ENCODE data around the gene NLE1. TPM values are rescaled to one million over a fixed set of nuclear protein-coding genes. Genes with fewer than 3 reads are reported as not detected.
A peak's percentile ranks its signal among the peaks of the same experiment; 100 is the strongest.
"Not testable (repeated sequence)": the region's sequence is repeated elsewhere in the genome, so short reads cannot be mapped to it uniquely, and the experiment has no call there.

Gene NLE1
- total and polyA plus RNA-seq, 12 donors: 1.8 to 7.5 (median 4.2) TPM

DNA sequence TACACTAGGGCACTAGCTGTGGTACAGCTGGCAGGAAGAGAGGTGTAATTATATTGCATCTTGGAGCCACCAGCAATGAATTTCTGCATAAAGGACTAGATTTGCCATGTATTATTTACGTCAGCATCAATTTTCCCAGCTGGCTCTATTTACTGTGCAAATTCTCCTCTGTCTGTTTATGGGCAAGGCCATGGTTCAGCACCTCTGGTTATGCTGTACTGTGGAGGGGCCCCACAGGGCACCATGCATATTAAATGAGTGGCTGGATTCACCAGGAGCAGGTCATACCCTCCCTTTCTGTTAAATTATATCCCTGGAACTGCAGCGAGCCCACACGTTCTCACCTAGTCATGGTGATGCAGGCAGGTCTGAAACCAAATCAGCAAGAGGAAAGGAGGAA is 42.2 kb downstream of the NLE1 start:
- no peak for ATAC-seq

DNA sequence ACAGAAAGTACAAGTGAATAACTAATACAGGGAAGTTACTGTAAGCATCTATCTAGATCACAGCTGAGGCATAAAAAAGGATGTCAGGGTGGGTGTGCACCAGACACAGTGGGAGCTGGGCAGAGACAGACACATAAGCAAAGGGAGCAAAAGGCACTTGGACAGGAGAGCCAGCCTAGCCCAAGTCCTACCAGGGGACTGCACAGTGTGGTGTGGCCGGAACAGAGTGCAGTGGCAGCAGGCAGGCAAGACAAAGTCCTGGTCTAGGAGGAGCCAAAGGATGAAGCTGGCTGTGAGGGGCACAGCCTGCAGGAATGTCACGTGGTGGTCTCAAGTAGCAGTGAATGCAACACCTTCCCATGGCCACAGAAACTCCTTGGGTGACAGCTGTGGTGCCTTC is 44.3 kb downstream of the NLE1 start:
- ATAC-seq (no peak), DNase-seq (no peak)
- TF ChIP-seq, protein P1, sequence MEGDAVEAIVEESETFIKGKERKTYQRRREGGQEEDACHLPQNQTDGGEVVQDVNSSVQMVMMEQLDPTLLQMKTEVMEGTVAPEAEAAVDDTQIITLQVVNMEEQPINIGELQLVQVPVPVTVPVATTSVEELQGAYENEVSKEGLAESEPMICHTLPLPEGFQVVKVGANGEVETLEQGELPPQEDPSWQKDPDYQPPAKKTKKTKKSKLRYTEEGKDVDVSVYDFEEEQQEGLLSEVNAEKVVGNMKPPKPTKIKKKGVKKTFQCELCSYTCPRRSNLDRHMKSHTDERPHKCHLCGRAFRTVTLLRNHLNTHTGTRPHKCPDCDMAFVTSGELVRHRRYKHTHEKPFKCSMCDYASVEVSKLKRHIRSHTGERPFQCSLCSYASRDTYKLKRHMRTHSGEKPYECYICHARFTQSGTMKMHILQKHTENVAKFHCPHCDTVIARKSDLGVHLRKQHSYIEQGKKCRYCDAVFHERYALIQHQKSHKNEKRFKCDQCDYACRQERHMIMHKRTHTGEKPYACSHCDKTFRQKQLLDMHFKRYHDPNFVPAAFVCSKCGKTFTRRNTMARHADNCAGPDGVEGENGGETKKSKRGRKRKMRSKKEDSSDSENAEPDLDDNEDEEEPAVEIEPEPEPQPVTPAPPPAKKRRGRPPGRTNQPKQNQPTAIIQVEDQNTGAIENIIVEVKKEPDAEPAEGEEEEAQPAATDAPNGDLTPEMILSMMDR (IDR thresholded peaks at IDR 0.05): no peak
- no peak overlapping the region for H3K4me3 ChIP-seq
- H3K36me3 ChIP-seq: peaks cover 0 to 64% (median 35%) of the 10 kb centered on the region in 9 donors
- no peaks in the 10 kb centered on the region for H3K27me3 ChIP-seq
- intact Hi-C loops (cut with DNase I): no loop called here
- WGBS, 2 donors: 87% methylated on average over 2 of the region's 2 CpGs
- no peaks in the 10 kb centered on the region for H3K4me1 ChIP-seq
- no peaks in the 10 kb centered on the region for H3K9me3 ChIP-seq
- H3K27ac ChIP-seq: no peak overlapping the region

More for the DNA sequence above, 42.2 kb downstream of the NLE1 start:
- Histone ChIP-seq H3K27ac (no peak overlapping the region), H3K9me3 (no peaks in the 10 kb centered on the region), H3K4me3 (no peak overlapping the region), H3K36me3 (peaks cover 0 to 85% (median 35%) of the 10 kb centered on the region in 9 donors), H3K27me3 (no peaks in the 10 kb centered on the region), H3K4me1 (no peaks in the 10 kb centered on the region)
- TF ChIP-seq, protein P1 (IDR thresholded peaks at IDR 0.05): no peak
- intact Hi-C loops (cut with DNase I): no loop called here
- no peak for DNase-seq
- WGBS, 2 donors: 97% methylated on average over 3 of the region's 3 CpGs

DNA sequence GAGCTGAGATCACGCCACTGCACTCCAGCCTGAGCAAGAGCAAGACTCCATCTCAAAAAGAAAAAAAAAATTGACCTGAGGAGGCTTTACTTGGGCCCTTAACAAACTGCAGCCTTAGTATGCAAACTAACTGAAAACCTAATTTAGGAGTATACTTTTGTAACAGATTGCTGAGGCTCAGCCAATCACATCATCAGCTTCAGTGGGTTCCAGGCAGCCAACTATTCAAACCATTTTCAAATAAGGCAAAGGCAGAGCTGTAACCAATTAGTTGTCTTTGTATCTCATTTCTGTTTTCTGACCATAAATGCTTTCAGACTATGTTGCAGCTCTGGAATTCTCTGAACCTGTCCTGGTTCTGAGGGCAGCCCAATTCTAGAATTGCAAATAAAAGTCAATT is 46.4 kb downstream of the NLE1 start:
- H3K4me1 ChIP-seq: no peaks in the 10 kb centered on the region
- no peak overlapping the region for H3K27ac ChIP-seq
- peaks cover 0 to 44% (median 19%) of the 10 kb centered on the region in 9 donors for H3K36me3 ChIP-seq
- ATAC-seq: no peak
- TF ChIP-seq, protein P1 (IDR thresholded peaks at IDR 0.05): no peak
- intact Hi-C loops (cut with DNase I): no loop called here
- no peaks in the 10 kb centered on the region for H3K27me3 ChIP-seq
- no peaks in the 10 kb centered on the region for H3K9me3 ChIP-seq
- DNase-seq: no peak
- WGBS, 2 donors: 100% methylated on average over 1 of the region's 1 CpG
- no peak overlapping the region for H3K4me3 ChIP-seq

DNA sequence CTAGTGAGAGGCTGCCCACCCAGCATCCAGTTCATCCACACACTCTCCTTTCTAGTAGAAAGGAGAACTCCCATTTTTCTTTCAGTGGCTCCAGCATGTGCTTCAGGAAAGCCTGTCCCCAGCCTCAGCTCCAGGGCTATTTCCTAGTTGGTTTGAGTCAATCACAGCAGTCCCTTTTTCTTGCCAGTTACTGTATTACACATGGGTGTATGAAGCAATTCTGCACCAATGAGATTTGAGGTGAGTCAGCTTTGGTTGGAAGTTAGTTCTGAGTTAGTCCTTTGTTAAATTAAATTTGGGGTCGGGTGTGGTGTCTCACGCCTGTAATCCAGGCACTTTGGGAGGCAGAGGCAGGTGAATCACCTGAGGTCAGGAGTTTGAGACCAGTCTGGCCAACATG is 47.2 kb downstream of the NLE1 start:
- intact Hi-C loops (cut with DNase I): loop anchor here in 2 of 10 donors (5.0 kb wide), 1 partner anchor 98 kb away; no protein-coding TSS in a partner anchor
- DNase-seq: no peak
- ATAC-seq: peak in 1 of 8 donors; percentile 85
- Histone ChIP-seq H3K4me1 (peaks cover 0 to 4% (median under 1%) of the 10 kb centered on the region in 9 donors), H3K27ac (no peak overlapping the region), H3K4me3 (no peak overlapping the region), H3K36me3 (peaks cover 0 to 35% (median 12%) of the 10 kb centered on the region in 9 donors), H3K27me3 (no peaks in the 10 kb centered on the region), H3K9me3 (no peaks in the 10 kb centered on the region)
- WGBS, 2 donors: 78 to 84% methylated on average over 2 of the region's 2 CpGs
- TF ChIP-seq, protein P1 (IDR thresholded peaks at IDR 0.05): no peak

DNA sequence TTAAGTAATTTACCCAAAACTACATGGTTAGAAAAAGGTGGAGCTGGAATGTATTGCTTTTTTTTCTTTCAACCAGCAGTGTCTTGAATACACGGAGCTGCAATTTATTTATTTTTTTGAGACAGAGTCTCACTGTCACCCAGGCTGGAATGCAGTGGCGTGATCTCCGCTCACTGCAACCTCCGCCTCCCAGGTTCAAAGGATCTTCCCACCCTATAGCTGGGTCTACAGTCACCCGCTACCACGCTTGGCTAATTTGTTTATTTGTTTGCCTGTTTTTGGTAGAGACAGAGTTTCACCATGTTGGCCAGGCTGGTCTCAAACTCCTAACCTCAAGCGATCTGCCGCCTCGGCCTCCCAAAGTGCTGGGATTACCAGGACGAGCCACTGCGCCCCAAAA is 51.4 kb downstream of the NLE1 start:
- DNase-seq, H3K27me3 ChIP-seq, H3K36me3 ChIP-seq, H3K9me3 ChIP-seq, ATAC-seq, H3K4me3 ChIP-seq, H3K27ac ChIP-seq: not testable (repeated sequence)
- peaks cover 0 to 27% (median 11%) of the 10 kb centered on the region in 9 donors for H3K4me1 ChIP-seq
- intact Hi-C loops (cut with DNase I): loop anchor here in 2 of 10 donors (5.0 kb wide), 1 partner anchor 93 kb away; no protein-coding TSS in a partner anchor
- 93 to 96% methylated on average over 11 of the region's 11 CpGs for WGBS, 2 donors

Data from heart right ventricle (tissue), 16 donors.